GM13976 (cell line): ENCODE results near the gene SLC31A2.

Source experiments
- DNase-seq: peaks from one replicate; pipeline ENCODE4 v3.0.0; 2012; ENCODE audit warnings: low spot score
- CTCF ChIP-seq: IDR thresholded peaks from 2 replicates; pipeline ENCODE4 v1.5.1; 2012; ENCODE audit warnings: borderline replicate concordance, mild to moderate bottlenecking; ENCODE audit not compliant: insufficient read depth; ENCODE audit errors: extremely low read depth, missing control alignments, control extremely low read depth
- in situ Hi-C: fragments of 300-500 bp; cut with MboI; formaldehyde crosslinking; loops from one replicate; pipeline ENCODE4 v1.12.0; 2022; ENCODE audit warnings: low sequenced_read_pairs, mixed read lengths, inconsistent platforms; ENCODE audit not compliant: unreplicated experiment

The SLC31A2 gene

DNA sequence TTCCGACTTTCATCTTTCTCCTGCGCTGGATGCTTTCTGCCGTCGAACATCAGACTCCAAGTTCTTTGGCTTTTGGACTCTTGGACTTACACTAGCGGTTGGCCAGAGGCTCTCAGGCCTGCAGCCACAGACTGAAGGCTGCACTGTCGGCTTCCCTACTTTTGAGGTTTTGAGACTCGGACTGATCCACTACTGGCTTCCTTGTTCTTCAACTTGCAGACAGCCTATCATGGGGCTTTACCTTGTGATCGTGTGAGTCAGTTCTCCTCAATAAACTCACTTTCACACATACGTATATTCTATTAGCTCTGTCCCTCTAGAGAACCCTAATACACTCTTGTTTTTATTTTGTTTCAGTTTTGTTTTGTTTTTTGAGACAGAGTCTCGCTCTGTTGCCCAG, 60.0 kb downstream of the SLC31A2 start:
- TF ChIP-seq CTCF: no peak
- no peak for DNase-seq
- in situ Hi-C loops: no loop called here
